Glomerular visceral epithelial cell (primary cell): ENCODE data around the gene SLC66A2.
"Not testable (repeated sequence)": the region's sequence is repeated elsewhere in the genome, so short reads cannot be mapped to it uniquely, and the experiment has no call there.

Experiments used
- DNase-seq: peaks from one replicate; pipeline ENCODE4 v3.0.0-alpha.2; 2016; ENCODE audit errors: extremely low spot score

The SLC66A2 gene

GRCh38 chr18:79951545-79952455 lies at the start of gene SLC66A2:
Gene SLC66A2 (minus strand): TSS chr18:79951653. CDS start chr18:79950926, 727 bp downstream.
- peak; percentile 86 for DNase-seq

GRCh38 chr18:80000877-80001276 lies 49.4 kb upstream of the SLC66A2 start:
- no peak for DNase-seq

GRCh38 chr18:79999701-80000100 lies 48.2 kb upstream of the SLC66A2 start:
- DNase-seq = not testable (repeated sequence)

GRCh38 chr18:79991494-79991893 lies 40.0 kb upstream of the SLC66A2 start:
- DNase-seq = no peak

GRCh38 chr18:79989195-79989497 lies 37.7 kb upstream of the SLC66A2 start:
- no peak for DNase-seq

- DNase-seq = peak; percentile 85
Observed at GRCh38 chr18:79988451-79989194, 37.2 kb upstream of the SLC66A2 start, which contains the start of gene TXNL4A. Gene TXNL4A (minus strand): TSS chr18:79988563. CDS start chr18:79988392, 171 bp downstream.

- DNase-seq = peak; percentile 48
Observed at GRCh38 chr18:79988071-79988450, 36.6 kb upstream of the SLC66A2 start.

GRCh38 chr18:79987566-79987965 lies 36.1 kb upstream of the SLC66A2 start:
- DNase-seq = no peak

- no peak for DNase-seq
Observed at GRCh38 chr18:79986726-79987125, 35.3 kb upstream of the SLC66A2 start.

GRCh38 chr18:79985172-79985571 lies 33.7 kb upstream of the SLC66A2 start:
- no peak for DNase-seq

GRCh38 chr18:79983793-79984192 lies 32.3 kb upstream of the SLC66A2 start:
- no peak for DNase-seq

GRCh38 chr18:79983253-79983652 lies 31.8 kb upstream of the SLC66A2 start:
- DNase-seq = no peak

- no peak for DNase-seq
Observed at GRCh38 chr18:79982736-79983135, 31.3 kb upstream of the SLC66A2 start.

- no peak for DNase-seq
Observed at GRCh38 chr18:79980585-79980984, 29.1 kb upstream of the SLC66A2 start.

- DNase-seq = no peak
Observed at GRCh38 chr18:79979843-79980242, 28.4 kb upstream of the SLC66A2 start.

- DNase-seq = no peak
Observed at GRCh38 chr18:79975985-79976680, 24.7 kb upstream of the SLC66A2 start.

GRCh38 chr18:79975043-79975442 lies 23.6 kb upstream of the SLC66A2 start:
- DNase-seq = no peak

GRCh38 chr18:79974025-79974654 lies 22.7 kb upstream of the SLC66A2 start:
- no peak for DNase-seq

- DNase-seq = no peak
Observed at GRCh38 chr18:79973517-79973916, 22.1 kb upstream of the SLC66A2 start.

GRCh38 chr18:79972720-79973119 lies 21.3 kb upstream of the SLC66A2 start:
- no peak for DNase-seq

GRCh38 chr18:79971986-79972385 lies 20.5 kb upstream of the SLC66A2 start:
- no peak for DNase-seq
